ENCODE data around the gene YEATS4.

Gene YEATS4

GRCh38 chr12:69389831-69390230 is 30.3 kb downstream of the YEATS4 start:
- TF ChIP-seq, protein P1, sequence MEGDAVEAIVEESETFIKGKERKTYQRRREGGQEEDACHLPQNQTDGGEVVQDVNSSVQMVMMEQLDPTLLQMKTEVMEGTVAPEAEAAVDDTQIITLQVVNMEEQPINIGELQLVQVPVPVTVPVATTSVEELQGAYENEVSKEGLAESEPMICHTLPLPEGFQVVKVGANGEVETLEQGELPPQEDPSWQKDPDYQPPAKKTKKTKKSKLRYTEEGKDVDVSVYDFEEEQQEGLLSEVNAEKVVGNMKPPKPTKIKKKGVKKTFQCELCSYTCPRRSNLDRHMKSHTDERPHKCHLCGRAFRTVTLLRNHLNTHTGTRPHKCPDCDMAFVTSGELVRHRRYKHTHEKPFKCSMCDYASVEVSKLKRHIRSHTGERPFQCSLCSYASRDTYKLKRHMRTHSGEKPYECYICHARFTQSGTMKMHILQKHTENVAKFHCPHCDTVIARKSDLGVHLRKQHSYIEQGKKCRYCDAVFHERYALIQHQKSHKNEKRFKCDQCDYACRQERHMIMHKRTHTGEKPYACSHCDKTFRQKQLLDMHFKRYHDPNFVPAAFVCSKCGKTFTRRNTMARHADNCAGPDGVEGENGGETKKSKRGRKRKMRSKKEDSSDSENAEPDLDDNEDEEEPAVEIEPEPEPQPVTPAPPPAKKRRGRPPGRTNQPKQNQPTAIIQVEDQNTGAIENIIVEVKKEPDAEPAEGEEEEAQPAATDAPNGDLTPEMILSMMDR (IDR thresholded peaks at IDR 0.05; ENCODE audit: insufficient read depth, low read depth, low read length, missing control alignments): no peak
- DNase-seq (ENCODE audit: low read depth): no peak
- no peak overlapping the region for H3K4me3 ChIP-seq (ENCODE audit: low read depth, low read length)

GRCh38 chr12:69392179-69392928 is 32.8 kb downstream of the YEATS4 start:
- no peak overlapping the region for H3K4me3 ChIP-seq (ENCODE audit: low read depth, low read length)
- peak; percentile 5 for DNase-seq (ENCODE audit: low read depth)
- TF ChIP-seq, protein P1 (IDR thresholded peaks at IDR 0.05; ENCODE audit: insufficient read depth, low read depth, low read length, missing control alignments): no peak

DNA sequence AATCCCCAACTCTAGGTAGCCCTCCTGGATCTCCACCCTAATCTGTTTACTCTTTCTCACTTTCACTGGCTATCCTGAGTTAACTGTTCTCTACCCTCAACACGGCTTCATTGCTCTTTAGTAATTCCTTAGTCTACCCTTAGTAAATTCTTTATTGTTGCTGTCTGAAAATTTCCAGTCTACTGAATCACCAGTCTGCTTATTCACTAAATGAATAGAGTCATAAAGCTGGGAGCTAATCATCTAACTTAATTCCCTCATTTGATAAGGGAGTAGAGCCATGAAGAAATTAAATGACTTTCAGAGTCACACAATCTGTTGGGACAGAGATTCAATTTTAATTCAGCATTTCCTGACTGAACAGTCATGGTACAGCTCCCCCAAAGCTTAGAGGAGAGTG is 36.5 kb downstream of the YEATS4 start:
- no peak for DNase-seq (ENCODE audit: low read depth)
- TF ChIP-seq, protein P1 (IDR thresholded peaks at IDR 0.05; ENCODE audit: insufficient read depth, low read depth, low read length, missing control alignments): no peak
- no peak overlapping the region for H3K4me3 ChIP-seq (ENCODE audit: low read depth, low read length)

GRCh38 chr12:69396963-69397362 is 37.4 kb downstream of the YEATS4 start:
- TF ChIP-seq, protein P1 (IDR thresholded peaks at IDR 0.05; ENCODE audit: insufficient read depth, low read depth, low read length, missing control alignments): no peak
- DNase-seq (ENCODE audit: low read depth): no peak
- no peak overlapping the region for H3K4me3 ChIP-seq (ENCODE audit: low read depth, low read length)

GRCh38 chr12:69397978-69398377 is 38.4 kb downstream of the YEATS4 start:
- TF ChIP-seq, protein P1 (IDR thresholded peaks at IDR 0.05; ENCODE audit: insufficient read depth, low read depth, low read length, missing control alignments): no peak
- H3K4me3 ChIP-seq (ENCODE audit: low read depth, low read length): no peak overlapping the region
- no peak for DNase-seq (ENCODE audit: low read depth)

DNA sequence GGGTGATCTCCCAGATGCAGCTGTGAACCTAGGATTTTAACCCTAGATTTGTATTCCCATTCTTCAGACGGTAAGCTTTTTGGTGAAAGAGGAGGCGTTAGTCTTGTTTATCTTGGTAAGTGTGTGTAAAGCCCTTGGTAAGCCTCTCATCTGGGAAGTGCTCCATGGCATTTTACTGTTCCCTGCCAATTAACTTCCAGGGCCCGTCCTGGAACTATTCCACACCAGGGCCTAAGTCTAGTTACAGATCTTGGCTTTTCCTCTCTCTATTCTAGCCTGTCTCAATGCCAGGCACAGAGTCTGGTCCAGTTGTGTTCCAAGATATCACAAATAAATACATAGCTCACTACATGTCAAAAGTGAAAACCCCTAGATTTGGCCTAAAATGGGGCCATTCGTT is 42.4 kb downstream of the YEATS4 start:
- TF ChIP-seq, protein P1 (IDR thresholded peaks at IDR 0.05; ENCODE audit: insufficient read depth, low read depth, low read length, missing control alignments): no peak
- no peak for DNase-seq (ENCODE audit: low read depth)
- H3K4me3 ChIP-seq (ENCODE audit: low read depth, low read length): no peak overlapping the region
